Endodermal cell (in vitro differentiated cells): ENCODE measurements around the gene ZCRB1. TPM values are rescaled to one million over a fixed set of nuclear protein-coding genes. Genes with fewer than 3 reads are reported as not detected.

Experiments used
- DNase-seq: peaks from one replicate; pipeline ENCODE4 v3.0.0-alpha.2; 2017
- H3K27ac ChIP-seq: 2 replicates; pipeline ENCODE4 v1.5.1; 2013; ENCODE audit warnings: mild to moderate bottlenecking, low read depth, low read length, moderate library complexity
- H3K27me3 ChIP-seq: 2 replicates; pipeline ENCODE4 v1.6.1; 2013; ENCODE audit warnings: mild to moderate bottlenecking, low read length, moderate library complexity; ENCODE audit not compliant: insufficient read depth, control insufficient read depth, poor library complexity, severe bottlenecking
- H3K36me3 ChIP-seq: 2 replicates; pipeline ENCODE4 v1.7.0; 2013; ENCODE audit warnings: mild to moderate bottlenecking, low read length, moderate library complexity; ENCODE audit not compliant: control insufficient read depth, insufficient read depth
- H3K4me1 ChIP-seq: one replicate; pipeline ENCODE4 v1.7.0; 2013; ENCODE audit warnings: low read length; ENCODE audit not compliant: control insufficient read depth, insufficient read depth
- H3K4me3 ChIP-seq: 2 replicates; pipeline ENCODE4 v1.5.1; 2013; ENCODE audit warnings: mild to moderate bottlenecking, low read length, moderate library complexity
- H3K9ac ChIP-seq: 2 replicates; pipeline ENCODE4 v1.6.1; 2013; ENCODE audit warnings: mild to moderate bottlenecking, low read length, moderate library complexity; ENCODE audit not compliant: poor library complexity, severe bottlenecking; ENCODE audit errors: extremely low read depth
- H3K9me3 ChIP-seq: 2 replicates; pipeline ENCODE4 v1.6.1; 2013; ENCODE audit warnings: mild to moderate bottlenecking, low read length, moderate library complexity; ENCODE audit not compliant: control insufficient read depth
- H3K27ac Mint-ChIP-seq: 2 replicates; pipeline ENCODE4 v1.8.0; 2020; ENCODE audit warnings: mixed read lengths
- H3K27me3 Mint-ChIP-seq: 2 replicates; pipeline ENCODE4 v1.8.0; 2021; ENCODE audit warnings: mild to moderate bottlenecking, mixed read lengths; ENCODE audit not compliant: insufficient read depth
- H3K36me3 Mint-ChIP-seq: 2 replicates; pipeline ENCODE4 v1.8.0; 2020; ENCODE audit warnings: low read depth, mixed read lengths
- H3K4me1 Mint-ChIP-seq: 2 replicates; pipeline ENCODE4 v1.8.0; 2020; ENCODE audit warnings: mixed read lengths
- H3K4me3 Mint-ChIP-seq: 2 replicates; pipeline ENCODE4 v1.8.0; 2020; ENCODE audit warnings: mild to moderate bottlenecking, moderate library complexity, mixed read lengths
- H3K9me3 Mint-ChIP-seq: 2 replicates; pipeline ENCODE4 v1.8.0; 2020; ENCODE audit warnings: mild to moderate bottlenecking, mixed read lengths
- CTCF ChIP-seq: fragments of 200-600 bp; sonication (generic); conservative IDR thresholded peaks from 2 replicates; pipeline ENCODE4 v1.5.0; 2021; ENCODE audit warnings: antibody characterized with exemption, mild to moderate bottlenecking
- WGBS, 2 experiments: methylation state at CpG; one replicate each; pipeline versions ENCODE4 v1.1.5 to v1.1.7; 2013; ENCODE audit warnings: missing lambda C conversion rate in 2 of 2, mixed read lengths in 1 of 2; ENCODE audit not compliant: insufficient coverage in 1 of 2, insufficient read length in 1 of 2; 5-methylcytosine and 5-hydroxymethylcytosine counted together
- total RNA-seq, 2 donors: library from RNA; stranded (reverse); fragmentation: NEBNext Ultra II Directional in 1 of 2; extraction: Animal tissue kit (Norgen Biotek cat#: 25700) in 1 of 2; gene quantifications; 2 replicates in 1 of 2; 3 replicates in 1 of 2; pipeline ENCODE4 v1.2.1, GENCODE V29; 2021

The ZCRB1 gene
- total RNA-seq, 2 donors from 2014 or later: 61.1 to 78.4 TPM

GRCh38 chr12:42343721-42344120 lies 17.8 kb upstream of the ZCRB1 start:
- Mint-ChIP-seq H3K4me1 (no peaks in the 10 kb centered on the region), H3K36me3 (peaks cover 21% of the 10 kb centered on the region)

GRCh38 chr12:42342028-42342427 lies 16.1 kb upstream of the ZCRB1 start:
- H3K27ac ChIP-seq: no peak overlapping the region
- Mint-ChIP-seq H3K4me1 (no peaks in the 10 kb centered on the region), H3K9me3 (no peaks in the 10 kb centered on the region), H3K27ac (no peak overlapping the region), H3K27me3 (no peaks in the 10 kb centered on the region), H3K4me3 (no peak overlapping the region), H3K36me3 (peaks cover 21% of the 10 kb centered on the region)
- H3K27me3 ChIP-seq: no peaks in the 10 kb centered on the region
- H3K4me1 ChIP-seq: no peaks in the 10 kb centered on the region
- TF ChIP-seq CTCF: no peak
- DNase-seq: no peak
- peaks cover 51% of the 10 kb centered on the region for H3K36me3 ChIP-seq
- no peak overlapping the region for H3K4me3 ChIP-seq
- 78 to 92% methylated on average over 2 of the region's 2 CpGs for WGBS, 2 experiments
- H3K9ac ChIP-seq: no peak overlapping the region
- H3K9me3 ChIP-seq: no peaks in the 10 kb centered on the region

More at GRCh38 chr12:42343721-42344120, 17.8 kb upstream of the ZCRB1 start:
- Histone ChIP-seq H3K4me1 (no peaks in the 10 kb centered on the region), H3K4me3 (no peak overlapping the region), H3K9ac (no peak overlapping the region), H3K9me3 (peaks cover 4% of the 10 kb centered on the region), H3K36me3 (peaks cover 55% of the 10 kb centered on the region), H3K27ac (no peak overlapping the region), H3K27me3 (no peaks in the 10 kb centered on the region)
- Mint-ChIP-seq H3K27ac (no peak overlapping the region), H3K9me3 (no peaks in the 10 kb centered on the region), H3K4me3 (no peak overlapping the region), H3K27me3 (no peaks in the 10 kb centered on the region)
- WGBS, 2 experiments: 95 to 100% methylated on average over 3 of the region's 3 CpGs
- no peak for DNase-seq
- TF ChIP-seq CTCF: no peak

- Mint-ChIP-seq H3K27me3 (no peaks in the 10 kb centered on the region), H3K27ac (peak overlapping the region; percentile 0), H3K4me1 (peaks cover 3% of the 10 kb centered on the region), H3K36me3 (peaks cover 26% of the 10 kb centered on the region), H3K9me3 (no peaks in the 10 kb centered on the region), H3K4me3 (no peak overlapping the region)
- no peak overlapping the region for H3K9ac ChIP-seq
- H3K4me3 ChIP-seq: no peak overlapping the region
- no peak overlapping the region for H3K27ac ChIP-seq
- no peak for DNase-seq
- WGBS, 2 experiments: 92 to 100% methylated on average over 2 of the region's 2 CpGs
- no peaks in the 10 kb centered on the region for H3K9me3 ChIP-seq
- no peaks in the 10 kb centered on the region for H3K4me1 ChIP-seq
- peaks cover 41% of the 10 kb centered on the region for H3K36me3 ChIP-seq
- H3K27me3 ChIP-seq: no peaks in the 10 kb centered on the region
- TF ChIP-seq CTCF: no peak
These were observed 12.4 kb upstream of the ZCRB1 start for GRCh38 chr12:42338280-42338679.
